Left lobe of liver (tissue), 2 donors: Measurements from ENCODE around the gene DOCK8. TPM values are rescaled to one million over a fixed set of nuclear protein-coding genes. Genes with fewer than 3 reads are reported as not detected.
"Not testable (repeated sequence)": the region's sequence is repeated elsewhere in the genome, so short reads cannot be mapped to it uniquely, and the experiment has no call there.

Source experiments
- ATAC-seq: fragments of 200-7000 bp; cut with Tn5 transposase; one replicate; pipeline ENCODE4 v1.9.1; 2020; ENCODE audit warnings: mild to moderate bottlenecking, moderate library complexity
- DNase-seq: peaks from one replicate; pipeline ENCODE4 v3.0.0-alpha.2; 2020; ENCODE audit warnings: low spot score
- total RNA-seq: library from RNA; stranded (reverse); gene quantifications from one replicate; pipeline ENCODE4 v1.2.1, GENCODE V29; 2021
- donor health status: DM: no; HTN: no; CAD: no; lungs with moderate emphysema.
- donor health status: DM: no; HTN: yes; CAD: no.

The DOCK8 gene
- total RNA-seq, 1 donor from 2014 or later: 10.6 TPM

DNA sequence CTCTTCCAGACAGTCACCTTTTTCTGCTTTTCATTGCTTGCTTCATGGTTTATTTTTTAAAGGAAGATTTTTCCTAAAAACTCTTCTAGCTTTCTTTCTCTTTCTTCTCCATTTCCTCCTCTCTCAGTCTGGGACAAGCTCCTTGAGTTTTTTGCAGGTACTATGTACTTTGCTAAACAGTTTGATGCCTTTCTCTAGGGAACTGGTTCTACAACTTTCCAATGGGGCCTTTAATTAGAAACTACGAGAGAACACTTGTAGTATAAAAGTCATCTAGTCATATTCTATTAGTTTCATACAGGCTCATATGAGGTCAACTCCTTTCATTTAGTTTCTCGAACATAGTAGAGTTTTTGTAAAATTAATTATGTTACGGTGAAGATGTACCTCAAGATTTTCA, 189.6 kb downstream of the DOCK8 start:
- DNase-seq (no peak), ATAC-seq (no peak)

DNA sequence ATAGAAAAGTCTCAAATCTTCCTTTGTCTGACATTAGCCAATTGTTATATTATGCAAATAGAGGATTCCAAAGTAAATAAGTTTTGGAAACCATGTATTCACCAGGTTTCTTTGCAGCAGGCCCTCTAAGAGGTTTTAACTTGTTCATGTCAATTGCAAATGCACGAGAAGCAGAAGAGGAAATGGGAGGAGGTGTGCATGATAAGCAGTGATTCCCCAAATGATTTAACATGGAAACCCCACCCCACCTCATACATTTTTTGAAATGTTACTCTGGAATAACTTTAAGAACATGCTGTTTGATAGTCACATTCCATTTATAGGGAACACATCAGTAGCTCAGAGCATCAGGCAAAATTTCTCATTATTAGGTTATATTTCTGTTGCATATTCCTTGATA, 190.7 kb downstream of the DOCK8 start:
- no peak for ATAC-seq
- DNase-seq: no peak

DNA sequence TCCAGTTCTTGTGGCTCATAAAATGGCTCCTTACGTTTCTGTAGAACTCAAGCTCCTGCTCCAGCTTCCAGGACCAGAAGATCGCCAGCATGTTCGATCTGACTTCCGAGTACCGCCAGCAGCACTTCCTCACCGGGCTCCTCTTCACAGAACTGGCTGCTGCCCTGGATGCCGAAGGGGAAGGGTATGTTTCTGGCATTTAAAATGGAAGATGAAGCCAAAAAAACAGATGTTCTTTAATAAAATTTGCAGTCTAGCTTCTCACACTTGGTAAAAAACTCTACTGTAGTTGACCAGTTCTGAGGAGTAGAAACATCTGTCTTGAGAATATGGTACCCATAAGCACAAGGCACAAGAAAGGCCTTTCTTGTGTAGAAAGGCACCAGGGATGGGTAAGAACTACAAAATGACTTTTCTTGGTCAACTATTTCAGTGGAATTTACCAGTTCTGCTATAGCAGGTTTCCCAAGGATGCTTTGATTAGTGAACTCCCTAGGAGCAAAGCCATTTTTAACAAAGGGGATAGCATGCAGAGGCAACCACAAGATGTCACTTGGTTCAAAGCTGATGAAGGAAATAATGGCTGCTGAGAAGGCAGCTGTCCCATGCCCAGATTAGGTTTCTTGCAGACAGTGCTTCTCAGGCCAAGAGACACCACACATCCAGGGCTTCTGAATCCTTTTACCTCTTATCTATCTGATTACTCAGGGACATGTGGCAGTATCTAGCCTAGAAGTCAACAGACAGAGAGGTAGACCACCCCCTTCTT, 192.4 kb downstream of the DOCK8 start:
- ATAC-seq (no peak), DNase-seq (no peak)

DNA sequence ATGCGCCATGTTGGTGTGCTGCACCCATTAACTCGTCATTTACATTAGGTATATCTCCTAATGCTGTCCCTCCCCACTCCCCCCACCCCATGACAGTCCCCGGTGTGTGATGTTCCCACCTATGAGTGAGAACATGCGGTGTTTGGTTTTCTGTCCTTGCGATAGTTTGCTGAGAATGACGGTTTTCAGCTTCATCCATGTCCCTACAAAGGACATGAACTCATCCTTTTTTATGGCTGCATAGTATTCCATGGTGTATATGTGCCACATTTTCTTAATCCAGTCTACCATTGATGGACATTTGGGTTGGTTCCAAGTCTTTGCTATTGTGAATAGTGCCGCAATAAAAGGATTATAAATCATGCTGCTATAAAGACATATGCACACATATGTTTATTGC, 195.0 kb downstream of the DOCK8 start:
- not testable (repeated sequence) for ATAC-seq, DNase-seq

DNA sequence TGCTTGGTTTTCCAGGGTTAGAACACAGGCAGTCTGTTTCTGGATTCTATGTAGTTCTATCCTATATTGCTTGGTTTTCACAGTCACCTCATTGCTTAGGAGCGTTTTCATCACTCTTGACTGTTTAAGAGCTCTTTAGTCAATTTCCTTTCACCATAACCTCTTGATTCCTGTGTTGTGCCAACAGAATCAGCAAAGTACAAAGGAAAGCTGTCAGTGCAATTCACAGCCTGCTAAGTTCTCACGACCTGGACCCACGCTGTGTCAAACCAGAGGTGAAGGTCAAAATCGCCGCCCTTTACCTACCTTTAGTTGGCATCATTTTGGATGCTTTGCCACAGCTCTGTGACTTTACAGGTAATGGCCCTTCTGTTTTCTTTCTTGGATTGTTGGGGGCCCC, 199.9 kb downstream of the DOCK8 start:
- DNase-seq: no peak
- ATAC-seq: no peak

DNA sequence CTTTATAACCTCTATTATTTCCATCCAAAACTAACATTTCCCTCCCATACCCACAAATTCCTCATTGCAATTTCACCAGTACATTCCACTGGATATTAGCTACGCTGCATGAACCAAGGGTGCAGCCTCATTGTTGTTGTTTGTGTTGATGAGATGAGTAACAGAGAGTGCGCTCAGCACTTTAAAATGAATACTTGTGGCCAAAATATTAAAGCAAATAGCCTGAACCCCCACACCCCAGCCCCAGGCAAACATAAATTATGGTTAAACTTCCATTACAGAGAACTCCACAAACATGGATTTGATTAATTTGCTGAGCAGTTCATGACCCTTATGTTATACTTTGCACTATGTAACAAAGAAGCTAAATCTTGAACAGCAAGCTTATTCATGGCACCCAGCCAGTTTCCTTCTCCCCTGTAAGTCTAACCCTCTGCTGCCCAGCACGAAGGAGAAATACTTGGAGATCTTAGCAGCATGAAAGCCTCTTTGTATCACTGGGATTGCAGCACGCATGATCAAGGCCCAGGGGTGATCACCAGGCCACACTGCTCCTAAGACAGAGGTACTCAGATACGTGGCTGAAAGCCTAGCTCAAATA, 205.0 kb downstream of the DOCK8 start:
- ATAC-seq (no peak), DNase-seq (no peak)

DNA sequence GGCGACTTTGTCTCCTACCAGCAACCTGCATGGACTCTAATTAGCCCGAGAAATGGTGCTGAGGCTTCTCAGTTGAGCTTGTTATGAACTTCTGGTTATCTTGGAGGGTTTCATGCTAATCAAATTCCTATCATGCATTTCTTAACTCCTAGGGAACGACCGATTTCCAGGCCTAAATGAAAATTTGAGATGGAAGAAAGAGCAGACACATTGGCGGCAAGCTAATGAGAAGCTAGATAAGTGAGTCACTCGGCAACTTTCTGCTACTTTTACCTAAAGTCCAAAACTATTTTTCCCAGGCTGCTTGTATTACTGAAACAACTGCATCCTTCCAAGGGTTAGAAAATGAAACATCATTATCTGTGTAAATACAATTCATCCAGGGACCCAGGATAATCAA, 207.2 kb downstream of the DOCK8 start:
- DNase-seq (no peak), ATAC-seq (no peak)

DNA sequence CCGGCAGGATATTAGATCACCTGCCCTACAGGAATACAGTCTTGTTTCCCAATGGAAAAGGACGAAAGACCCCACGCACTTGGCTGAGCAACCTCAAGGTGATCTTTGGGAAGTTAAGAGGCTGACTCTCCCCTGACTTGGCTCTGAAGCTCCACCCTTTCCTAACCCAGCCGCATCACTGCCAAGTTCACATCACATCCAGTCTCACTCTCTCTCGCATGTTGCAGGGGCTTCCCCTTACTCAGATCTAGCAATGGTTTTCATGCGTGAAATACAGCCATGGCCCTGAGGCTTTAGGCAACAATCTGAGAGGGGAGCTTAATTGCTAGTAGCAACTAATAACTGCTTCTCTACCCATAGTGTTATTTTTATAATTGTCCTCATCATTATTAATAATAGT, 211.6 kb downstream of the DOCK8 start:
- no peak for ATAC-seq
- no peak for DNase-seq

DNA sequence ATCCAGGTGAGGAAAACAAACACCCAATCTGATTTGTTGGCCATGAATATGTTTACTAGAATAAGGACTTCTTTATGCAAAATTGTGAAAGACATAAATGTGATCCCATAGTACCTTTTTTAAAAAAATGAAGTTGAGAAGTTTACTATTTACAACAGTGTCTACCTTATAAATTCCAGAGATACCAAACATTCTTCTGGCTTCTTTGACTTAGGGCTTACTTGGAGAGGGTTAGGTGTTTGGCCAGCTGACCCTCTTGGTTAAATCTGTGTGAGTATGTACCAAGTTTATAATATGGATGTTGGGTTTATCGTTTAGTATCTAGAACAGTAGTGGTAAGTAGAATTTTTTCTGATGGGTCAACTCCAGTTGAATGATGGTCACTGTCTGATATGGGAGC, 212.3 kb downstream of the DOCK8 start:
- ATAC-seq: no peak

DNA sequence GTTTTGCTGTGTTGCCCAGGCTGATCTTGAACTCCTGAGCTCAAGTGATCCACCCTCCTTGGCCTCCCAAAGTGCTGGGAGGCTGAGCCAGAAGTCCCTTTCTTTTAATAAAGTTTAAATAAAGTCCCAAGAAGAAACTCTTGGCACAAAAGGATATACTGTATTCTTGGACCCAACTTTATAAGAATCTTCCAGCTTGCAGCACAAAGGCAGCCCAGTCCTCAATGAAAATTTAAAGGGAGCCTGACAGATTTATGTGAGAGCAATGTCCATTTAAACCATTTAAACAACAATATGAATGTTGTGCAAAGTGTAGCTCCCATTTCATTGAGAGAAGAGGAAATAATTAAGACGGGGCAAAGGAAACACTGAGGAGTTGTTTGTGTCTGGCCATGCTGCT, 217.0 kb downstream of the DOCK8 start:
- ATAC-seq (no peak), DNase-seq (no peak)

More for the DNA sequence above, 212.3 kb downstream of the DOCK8 start:
- DNase-seq: no peak

DNA sequence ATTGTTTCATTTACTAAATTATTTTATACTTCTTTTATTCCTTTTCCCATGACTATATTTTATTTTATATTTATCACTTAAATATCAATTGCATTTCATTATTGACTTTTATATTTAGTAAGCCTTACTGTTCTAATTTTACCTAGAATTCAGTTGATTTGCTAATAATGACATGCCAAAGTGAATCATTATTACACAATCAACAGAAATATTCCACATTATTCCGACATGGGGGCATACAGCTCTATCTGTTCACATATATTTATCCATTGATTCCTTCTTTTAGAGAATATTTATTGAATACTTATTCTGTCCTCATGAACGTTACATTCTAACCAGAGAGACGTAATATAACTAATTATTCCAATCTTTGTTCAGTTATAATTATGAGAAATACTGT, 221.8 kb downstream of the DOCK8 start:
- no peak for ATAC-seq

DNA sequence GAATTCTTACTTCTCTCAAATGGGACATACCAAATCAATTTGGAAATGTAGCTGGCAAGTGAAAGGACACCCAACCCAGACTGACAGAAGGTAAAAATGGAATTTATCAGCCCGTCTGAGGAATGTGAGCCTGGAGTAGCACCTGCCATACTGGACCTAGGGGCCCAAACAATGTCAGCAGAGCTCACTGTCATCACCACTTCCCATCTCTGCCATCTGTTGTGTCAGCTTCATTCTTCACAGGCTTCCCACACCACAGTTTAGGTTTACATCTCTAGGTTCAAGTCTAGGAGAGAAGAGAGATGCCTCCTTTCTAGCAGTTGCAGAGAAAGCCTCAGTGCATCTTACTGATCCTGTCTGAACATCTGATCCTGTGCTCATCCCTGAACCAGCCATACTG, 222.4 kb downstream of the DOCK8 start:
- no peak for ATAC-seq
- no peak for DNase-seq

More for the DNA sequence above, 221.8 kb downstream of the DOCK8 start:
- no peak for DNase-seq

DNA sequence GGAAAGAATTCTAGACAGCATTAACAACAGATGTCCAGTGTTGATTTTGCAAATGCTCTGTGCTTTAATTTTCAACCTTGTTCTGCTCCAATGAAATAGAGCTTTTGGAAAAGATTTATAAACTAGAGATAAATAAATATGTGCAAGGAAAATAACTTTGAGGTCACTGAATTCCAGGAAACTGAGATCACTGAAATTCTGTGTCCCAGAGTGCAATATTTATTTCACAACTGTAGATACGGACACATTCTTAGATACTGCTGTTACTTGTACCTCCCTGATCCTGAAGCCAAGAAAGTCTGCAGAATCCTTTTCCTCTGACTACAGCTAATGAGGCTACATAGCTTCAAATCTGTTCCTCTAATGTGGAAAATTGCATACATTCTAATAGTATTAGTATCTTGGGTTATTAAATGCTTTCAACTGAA, 222.9 kb downstream of the DOCK8 start:
- ATAC-seq (peak; percentile 40), DNase-seq (no peak)

DNA sequence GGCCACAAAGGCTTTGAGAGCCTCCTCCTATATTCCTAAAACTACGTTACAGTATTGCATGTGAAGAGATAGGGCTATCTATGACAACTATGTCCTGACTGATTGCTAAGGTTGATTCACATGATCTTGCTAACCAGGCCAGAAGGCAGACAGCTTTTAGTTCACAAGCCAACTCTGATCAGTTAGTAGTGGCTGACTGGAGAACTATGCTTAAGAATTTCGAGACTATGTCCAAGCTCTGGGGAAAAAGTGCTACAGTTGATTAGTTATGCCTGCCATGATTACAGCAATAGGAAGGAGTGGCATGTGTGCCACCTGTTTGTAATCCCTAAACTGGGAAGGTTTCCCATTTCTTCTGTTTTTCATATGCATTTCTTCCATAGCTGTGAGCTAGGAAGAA, 223.4 kb downstream of the DOCK8 start:
- no peak for ATAC-seq
- DNase-seq: no peak

DNA sequence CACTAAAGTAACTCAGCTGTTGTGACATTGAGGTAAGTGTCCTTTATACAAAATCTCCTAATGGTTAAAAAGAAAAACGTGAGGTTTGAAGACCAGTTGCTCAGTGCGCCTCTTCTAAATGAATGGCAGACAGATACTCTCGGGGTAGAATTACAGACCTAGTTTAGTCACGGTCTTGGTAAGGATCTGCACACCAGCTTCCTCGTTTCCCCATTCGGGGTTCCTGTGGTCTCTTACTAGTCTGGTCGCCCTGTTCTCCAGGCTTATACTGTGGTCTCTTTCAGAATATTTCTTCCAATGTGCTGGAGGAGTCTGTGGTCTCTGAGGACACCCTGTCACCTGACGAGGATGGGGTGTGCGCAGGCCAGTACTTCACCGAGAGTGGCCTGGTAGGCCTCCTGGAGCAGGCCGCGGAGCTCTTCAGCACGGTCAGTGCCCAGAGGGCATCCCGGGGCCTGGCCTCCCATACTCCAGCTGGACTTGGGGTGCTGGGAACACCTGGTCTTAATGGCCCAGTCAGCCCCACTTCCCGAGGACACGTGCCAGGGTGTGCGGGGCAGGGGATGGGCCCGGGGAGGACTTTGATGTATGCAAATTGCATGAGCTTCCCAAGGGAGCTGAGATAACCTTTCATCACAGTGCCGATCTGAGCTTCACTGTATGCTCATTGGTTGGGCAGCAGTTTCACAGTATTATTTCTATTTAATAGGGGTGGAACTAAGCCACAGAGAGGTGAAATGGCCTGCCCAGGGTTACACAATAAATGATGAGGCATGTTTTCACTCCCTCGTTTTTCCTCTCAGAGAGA, 224.5 kb downstream of the DOCK8 start:
- peak; percentile 36 for ATAC-seq
- no peak for DNase-seq

DNA sequence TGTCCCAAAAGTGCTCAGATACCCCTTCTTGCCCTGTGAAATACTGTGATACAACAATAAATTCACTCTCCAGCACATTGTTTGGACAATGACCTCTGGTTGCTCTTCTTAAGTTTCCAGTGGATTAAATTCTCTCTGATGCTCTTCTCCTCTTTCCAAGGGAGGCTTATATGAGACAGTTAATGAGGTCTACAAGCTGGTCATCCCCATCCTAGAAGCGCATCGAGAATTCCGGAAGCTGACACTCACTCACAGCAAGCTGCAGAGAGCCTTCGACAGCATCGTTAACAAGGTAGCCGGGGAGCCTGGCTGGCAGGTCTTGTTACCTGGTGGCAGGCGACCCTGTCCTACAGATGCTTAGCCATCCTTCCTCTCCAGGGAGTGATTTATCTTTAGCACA, 226.5 kb downstream of the DOCK8 start:
- ATAC-seq: no peak

DNA sequence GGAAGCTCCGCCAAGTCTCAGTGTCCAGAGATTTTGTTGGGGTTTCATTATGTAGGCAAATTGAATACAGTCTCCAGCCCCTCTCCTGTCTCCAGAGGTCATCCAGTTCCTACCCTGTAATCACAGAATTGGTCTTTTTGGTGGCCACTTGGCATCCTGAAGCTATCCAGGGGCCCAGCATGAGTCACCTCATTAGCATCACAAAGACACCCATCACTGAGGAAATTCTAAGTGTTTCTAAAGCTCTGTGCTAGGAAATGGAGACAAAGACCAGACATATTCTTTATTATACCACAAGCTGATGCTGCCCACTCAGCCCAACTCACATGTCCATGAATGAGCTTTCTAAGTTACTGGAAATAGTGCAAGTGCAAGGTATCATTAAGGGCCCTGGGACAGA, 229.9 kb downstream of the DOCK8 start:
- ATAC-seq: no peak
- no peak for DNase-seq

More for the DNA sequence above, 226.5 kb downstream of the DOCK8 start:
- DNase-seq: no peak

DNA sequence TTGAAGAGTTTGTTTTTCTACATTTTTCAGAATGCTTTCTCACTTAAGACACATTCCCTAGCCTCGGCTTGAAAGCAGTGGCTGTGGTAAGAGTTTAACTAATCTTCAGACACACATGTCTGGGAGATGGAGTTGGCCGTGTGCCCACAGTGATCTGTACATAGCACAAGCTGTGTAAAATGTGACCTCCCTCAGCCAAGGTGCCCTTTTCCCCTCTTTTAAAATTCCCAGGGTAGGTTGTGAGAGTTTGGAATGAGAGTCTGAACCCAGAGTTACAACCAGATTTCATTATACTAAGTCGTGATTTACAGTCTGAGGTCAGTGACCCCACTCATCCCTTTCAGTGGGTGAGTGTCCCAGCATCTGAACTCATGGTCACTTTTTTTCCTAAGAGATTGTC, 230.4 kb downstream of the DOCK8 start:
- no peak for DNase-seq
- ATAC-seq: peak; percentile 16

DNA sequence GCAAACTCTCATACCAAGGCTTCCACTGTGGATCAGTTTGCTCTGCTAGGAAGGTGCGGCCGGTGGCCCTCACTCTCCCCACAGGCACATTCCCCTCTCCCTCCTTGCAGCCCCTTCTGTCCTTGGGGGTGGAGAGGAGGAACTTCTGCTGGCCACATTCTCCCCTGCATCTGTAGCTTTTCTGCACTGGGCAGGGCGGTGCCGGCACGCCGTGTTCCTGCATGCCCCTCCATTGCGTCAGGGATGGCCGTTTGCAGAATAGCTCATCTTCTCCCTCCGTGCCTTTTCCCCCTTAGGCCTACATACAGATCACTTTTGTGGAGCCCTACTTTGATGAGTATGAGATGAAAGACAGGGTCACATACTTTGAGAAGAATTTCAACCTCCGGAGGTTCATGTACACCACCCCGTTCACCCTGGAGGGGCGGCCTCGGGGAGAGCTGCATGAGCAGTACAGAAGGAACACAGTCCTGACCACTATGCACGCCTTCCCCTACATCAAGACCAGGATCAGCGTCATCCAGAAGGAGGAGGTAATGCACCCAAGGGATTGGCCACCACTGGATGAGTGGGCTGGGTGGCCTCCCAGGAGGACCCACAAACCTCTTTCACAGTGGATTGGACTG, 231.5 kb downstream of the DOCK8 start:
- no peak for DNase-seq
- ATAC-seq: peak; percentile 42

DNA sequence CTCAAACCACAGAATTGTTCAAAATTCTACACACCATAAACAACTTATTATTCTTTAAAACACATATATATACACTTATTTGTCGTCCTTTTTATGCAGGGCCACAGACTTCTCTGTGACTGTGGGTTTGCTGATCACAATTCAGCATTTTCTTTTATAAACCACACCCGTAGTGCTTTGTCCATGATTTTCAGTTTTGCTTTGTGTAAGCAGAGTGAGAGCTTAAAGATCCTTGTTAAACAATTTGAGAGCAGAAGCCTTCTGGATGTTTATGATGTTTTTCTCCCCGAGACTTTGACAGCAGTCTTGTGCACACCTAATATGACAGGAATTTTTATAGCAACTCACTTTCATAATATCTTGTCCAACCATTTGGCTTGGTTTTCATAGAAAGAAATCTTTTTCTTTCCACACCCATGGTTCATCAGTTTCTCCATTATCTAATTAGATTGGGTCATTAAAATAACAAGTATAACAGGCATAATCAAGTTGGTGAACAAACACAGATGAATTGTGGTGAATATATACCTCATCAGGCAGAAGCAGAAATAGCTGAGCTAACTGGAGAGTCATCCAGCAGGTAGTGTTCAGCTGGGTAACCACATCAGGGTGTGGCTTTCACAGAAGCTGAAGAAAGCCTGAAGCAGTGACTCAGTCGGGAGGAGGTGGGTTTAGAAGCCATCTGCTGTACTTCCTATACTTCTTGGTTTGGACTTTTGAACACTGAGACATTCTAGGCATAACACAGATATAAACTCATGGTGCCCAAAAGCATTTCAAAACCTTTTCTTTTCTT, 232.8 kb downstream of the DOCK8 start:
- no peak for DNase-seq
- ATAC-seq: no peak

DNA sequence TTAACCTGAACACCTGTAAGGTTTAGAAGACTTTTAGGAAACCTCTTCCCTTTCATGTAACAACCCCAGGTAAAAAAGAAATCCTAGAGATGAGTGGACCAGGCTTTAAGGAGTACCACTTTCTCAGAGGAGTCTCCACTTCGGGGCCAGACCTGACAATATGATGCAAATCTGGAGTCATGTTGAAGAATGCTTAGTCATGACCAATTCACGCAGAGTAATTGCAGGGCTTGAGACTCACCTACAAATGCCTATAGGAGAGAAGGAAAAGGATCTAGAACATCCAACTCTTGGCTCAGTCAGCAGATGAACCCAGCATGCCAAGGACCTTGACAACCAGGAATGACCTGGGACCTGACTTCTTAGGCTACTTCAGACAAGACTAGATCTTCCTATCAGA, 235.4 kb downstream of the DOCK8 start:
- DNase-seq (no peak), ATAC-seq (no peak)
